GM21529 (cell line): ENCODE data around the gene C1orf35.

Experiments
- ATAC-seq: cut with Tn5 transposase; IDR thresholded peaks from one replicate; pipeline ENCODE4 v1.9.1; 2021; ENCODE audit not compliant: unreplicated experiment

The C1orf35 gene

GRCh38 chr1:228064741-228065542 lies 38.2 kb downstream of the C1orf35 start:
- ATAC-seq: no peak

- no peak for ATAC-seq
Observed at GRCh38 chr1:228064296-228064695, 38.8 kb downstream of the C1orf35 start.

GRCh38 chr1:228063251-228064191 lies 39.6 kb downstream of the C1orf35 start:
- ATAC-seq: no peak

GRCh38 chr1:228062812-228063211 lies 40.3 kb downstream of the C1orf35 start:
- no peak for ATAC-seq

- ATAC-seq: no peak
Observed at GRCh38 chr1:228062085-228062791, 40.9 kb downstream of the C1orf35 start.

GRCh38 chr1:228061411-228062084 lies 41.6 kb downstream of the C1orf35 start:
- no peak for ATAC-seq

GRCh38 chr1:228060458-228061190 lies 42.5 kb downstream of the C1orf35 start:
- no peak for ATAC-seq

GRCh38 chr1:228059634-228060457 lies 43.3 kb downstream of the C1orf35 start:
- peak; percentile 43 for ATAC-seq

GRCh38 chr1:228058949-228059633 lies 44.0 kb downstream of the C1orf35 start:
- peak; percentile 12 for ATAC-seq

GRCh38 chr1:228058172-228058948 lies 44.8 kb downstream of the C1orf35 start:
- ATAC-seq: no peak
